Skeletal muscle tissue (tissue), 4 donors: Measurements from ENCODE around the gene SPRYD3. TPM values are rescaled to one million over a fixed set of nuclear protein-coding genes. Genes with fewer than 3 reads are reported as not detected.
A peak's percentile ranks its signal among the peaks of the same experiment; 100 is the strongest.

Experiments used
- H3K27ac ChIP-seq: one replicate; pipeline ENCODE4 v1.7.0; 2013; ENCODE audit warnings: mild to moderate bottlenecking, low read depth, low read length, inconsistent platforms
- H3K27me3 ChIP-seq, 3 donors: one replicate each; pipeline ENCODE4 v1.7.0; 2013; ENCODE audit warnings: low read length in 3 of 3; ENCODE audit not compliant: control insufficient read depth in 3 of 3, insufficient read depth in 3 of 3
- H3K36me3 ChIP-seq, 3 donors: one replicate each; pipeline ENCODE4 v1.7.0; 2013; ENCODE audit warnings: low read length in 3 of 3; ENCODE audit not compliant: control insufficient read depth in 3 of 3, insufficient read depth in 3 of 3
- H3K4me1 ChIP-seq, 3 donors: one replicate each; pipeline ENCODE4 v1.7.0; 2013; ENCODE audit warnings: low read length in 3 of 3, mild to moderate bottlenecking in 3 of 3; ENCODE audit not compliant: control insufficient read depth in 3 of 3, insufficient read depth in 3 of 3
- H3K4me3 ChIP-seq, 3 donors: one replicate each; pipeline ENCODE4 v1.7.0; 2013; ENCODE audit warnings: low read length in 3 of 3
- H3K9ac ChIP-seq, 3 donors: one replicate each; pipeline ENCODE4 v1.7.0; 2013; ENCODE audit warnings: low read length in 3 of 3, mild to moderate bottlenecking in 3 of 3, moderate library complexity in 2 of 3, low read depth in 1 of 3
- H3K9me3 ChIP-seq, 3 donors: one replicate each; pipeline ENCODE4 v1.7.0; 2013; ENCODE audit warnings: low read length in 3 of 3; ENCODE audit not compliant: control insufficient read depth in 3 of 3
- total RNA-seq: library from RNA; depleted of rRNA; stranded (reverse); fragments of >200 nt; gene quantifications from one replicate; pipeline ENCODE4 v1.2.3, GENCODE V29; 2014
- donor health status: Osteomylitis.

The SPRYD3 gene
- total RNA-seq, 1 donor from 2014 or later, result 13.0 TPM

DNA sequence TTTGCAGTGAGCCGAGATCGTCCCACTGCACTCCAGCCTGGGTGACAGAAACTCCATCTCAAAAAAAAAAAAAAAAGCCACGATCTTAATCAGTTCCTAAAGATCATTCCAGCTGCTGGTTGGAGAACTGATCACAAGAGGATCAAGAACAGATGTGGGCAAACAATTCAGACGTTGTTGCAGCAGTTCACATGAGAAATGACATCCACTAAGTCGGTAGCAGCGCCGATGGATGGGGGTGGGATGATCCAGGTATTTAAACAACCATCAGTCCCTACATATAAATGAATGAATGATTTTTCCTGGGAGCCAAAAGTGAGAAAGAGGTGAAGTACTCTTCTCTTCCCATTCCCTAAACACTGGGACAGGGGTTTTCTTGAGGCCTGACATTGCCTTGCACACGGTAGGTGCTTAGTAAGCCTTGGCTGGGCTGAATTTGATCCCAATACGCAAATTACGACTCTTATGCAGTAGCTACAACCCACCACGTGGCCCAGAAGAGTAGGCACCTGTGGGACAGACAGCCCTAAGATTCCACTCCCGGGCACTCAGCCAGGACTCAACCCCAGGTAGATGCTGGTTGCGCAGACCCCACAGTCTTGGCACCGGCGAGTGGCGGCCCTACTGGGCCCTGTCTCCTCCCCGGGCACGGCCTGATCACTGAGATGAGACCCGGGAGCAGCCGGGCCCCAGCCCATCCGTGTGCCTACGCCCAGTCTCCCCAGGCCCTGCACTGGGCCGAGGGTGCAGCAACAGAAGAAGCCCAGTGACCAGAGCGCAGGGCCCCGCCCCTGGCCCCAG lies 565 bp downstream of the SPRYD3 start:
- H3K9ac ChIP-seq, result peak overlapping the region; percentile 74 to 82 (median 76)
- H3K36me3 ChIP-seq, result peaks cover 18 to 37% (median 30%) of the 10 kb centered on the region in 3 donors
- H3K27ac ChIP-seq, result peak overlapping the region; percentile 54
- H3K27me3 ChIP-seq, result no peaks in the 10 kb centered on the region
- no peaks in the 10 kb centered on the region for H3K9me3 ChIP-seq
- H3K4me1 ChIP-seq, result peaks cover 20 to 26% (median 25%) of the 10 kb centered on the region in 3 donors
- peak overlapping the region; percentile 63 to 83 (median 82) for H3K4me3 ChIP-seq

GRCh38 chr12:53077030-53077429 lies 2.2 kb downstream of the SPRYD3 start:
- no peak overlapping the region for H3K4me3 ChIP-seq
- peaks cover 23 to 37% (median 30%) of the 10 kb centered on the region in 3 donors for H3K36me3 ChIP-seq
- H3K27me3 ChIP-seq, result no peaks in the 10 kb centered on the region
- peaks cover 32 to 39% (median 38%) of the 10 kb centered on the region in 3 donors for H3K4me1 ChIP-seq
- no peak overlapping the region for H3K9ac ChIP-seq
- no peaks in the 10 kb centered on the region for H3K9me3 ChIP-seq
- H3K27ac ChIP-seq, result no peak overlapping the region

GRCh38 chr12:53076461-53076860 lies 2.7 kb downstream of the SPRYD3 start:
- Histone ChIP-seq H3K27ac (no peak overlapping the region), H3K36me3 (peaks cover 23 to 37% (median 30%) of the 10 kb centered on the region in 3 donors), H3K4me1 (peaks cover 34 to 44% (median 42%) of the 10 kb centered on the region in 3 donors), H3K9ac (no peak overlapping the region), H3K9me3 (no peaks in the 10 kb centered on the region), H3K4me3 (no peak overlapping the region), H3K27me3 (no peaks in the 10 kb centered on the region)

DNA sequence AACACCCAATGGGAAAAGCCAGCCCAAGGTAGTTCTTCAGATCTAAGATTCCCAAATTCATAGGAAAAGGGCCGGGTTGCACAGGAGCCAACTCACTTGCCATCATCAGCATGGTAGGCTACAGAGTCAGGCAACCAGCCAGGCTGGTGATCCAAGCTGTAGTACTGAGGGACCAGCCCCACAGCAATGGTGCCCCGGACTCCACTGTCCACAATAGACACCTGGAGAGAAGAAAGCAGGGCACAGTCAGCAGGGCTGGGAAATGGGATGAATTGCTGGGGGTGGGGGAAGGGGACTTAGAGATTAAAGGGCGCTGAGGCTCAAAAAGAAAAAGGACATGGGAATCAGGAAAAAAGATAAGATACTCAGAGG lies 4.2 kb downstream of the SPRYD3 start:
- Histone ChIP-seq H3K9me3 (no peaks in the 10 kb centered on the region), H3K27me3 (no peaks in the 10 kb centered on the region), H3K9ac (no peak overlapping the region), H3K4me1 (peaks cover 44 to 53% (median 53%) of the 10 kb centered on the region in 3 donors), H3K4me3 (no peak overlapping the region), H3K27ac (no peak overlapping the region), H3K36me3 (peaks cover 28 to 43% (median 30%) of the 10 kb centered on the region in 3 donors)

GRCh38 chr12:53074283-53074998 lies 4.7 kb downstream of the SPRYD3 start:
- no peak overlapping the region for H3K9ac ChIP-seq
- H3K9me3 ChIP-seq, result no peaks in the 10 kb centered on the region
- H3K4me1 ChIP-seq, result peaks cover 46 to 52% (median 50%) of the 10 kb centered on the region in 3 donors
- H3K36me3 ChIP-seq, result peaks cover 28 to 45% (median 30%) of the 10 kb centered on the region in 3 donors
- no peak overlapping the region for H3K27ac ChIP-seq
- H3K4me3 ChIP-seq, result no peak overlapping the region
- H3K27me3 ChIP-seq, result no peaks in the 10 kb centered on the region

DNA sequence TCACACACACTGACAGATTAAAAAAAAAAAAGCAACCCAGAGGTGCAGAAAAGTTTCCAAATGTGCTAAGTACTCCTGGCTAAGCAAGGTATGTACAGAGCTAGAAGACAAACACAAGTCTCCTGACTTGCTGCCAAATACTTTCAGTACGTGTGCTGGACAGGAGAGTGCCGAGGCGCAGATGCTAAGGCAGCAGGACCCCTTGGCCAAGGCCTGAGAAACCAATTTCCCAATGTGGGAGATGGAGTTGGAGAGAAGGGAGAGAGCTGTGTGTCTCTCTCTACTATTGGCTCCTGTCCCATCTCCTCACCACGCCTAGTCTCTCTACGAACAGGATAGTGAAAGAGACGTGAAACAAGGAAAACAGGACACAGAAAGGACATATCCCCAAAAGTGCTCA lies 5.3 kb downstream of the SPRYD3 start:
- Histone ChIP-seq H3K27me3 (no peaks in the 10 kb centered on the region), H3K9ac (no peak overlapping the region), H3K9me3 (no peaks in the 10 kb centered on the region), H3K4me3 (no peak overlapping the region), H3K4me1 (peaks cover 52 to 56% (median 54%) of the 10 kb centered on the region in 3 donors), H3K36me3 (peaks cover 28 to 45% (median 30%) of the 10 kb centered on the region in 3 donors), H3K27ac (no peak overlapping the region)

- Histone ChIP-seq H3K4me3 (peak overlapping the region in 2 of 3 donors; percentile 22 to 23), H3K27ac (peak overlapping the region; percentile 56), H3K36me3 (peaks cover 30 to 37% (median 34%) of the 10 kb centered on the region in 3 donors), H3K9me3 (no peaks in the 10 kb centered on the region), H3K4me1 (peaks cover 44 to 49% (median 48%) of the 10 kb centered on the region in 3 donors), H3K27me3 (no peaks in the 10 kb centered on the region), H3K9ac (peak overlapping the region; percentile 48 to 57 (median 54))
These were observed 7.3 kb downstream of the SPRYD3 start for GRCh38 chr12:53071591-53072551.

GRCh38 chr12:53070877-53071492 lies 8.2 kb downstream of the SPRYD3 start:
- H3K27me3 ChIP-seq, result no peaks in the 10 kb centered on the region
- H3K9me3 ChIP-seq, result no peaks in the 10 kb centered on the region
- H3K27ac ChIP-seq, result peak overlapping the region; percentile 56
- no peak overlapping the region for H3K4me3 ChIP-seq
- H3K36me3 ChIP-seq, result peaks cover 27 to 30% (median 28%) of the 10 kb centered on the region in 3 donors
- H3K4me1 ChIP-seq, result peaks cover 52 to 56% (median 55%) of the 10 kb centered on the region in 3 donors
- peak overlapping the region in 2 of 3 donors; percentile 18 to 57 for H3K9ac ChIP-seq
